ENCODE measurements around the gene COL9A2.

GRCh38 chr1:40252601-40253000, 64.5 kb downstream of the COL9A2 start:
- TF ChIP-seq, protein P1, sequence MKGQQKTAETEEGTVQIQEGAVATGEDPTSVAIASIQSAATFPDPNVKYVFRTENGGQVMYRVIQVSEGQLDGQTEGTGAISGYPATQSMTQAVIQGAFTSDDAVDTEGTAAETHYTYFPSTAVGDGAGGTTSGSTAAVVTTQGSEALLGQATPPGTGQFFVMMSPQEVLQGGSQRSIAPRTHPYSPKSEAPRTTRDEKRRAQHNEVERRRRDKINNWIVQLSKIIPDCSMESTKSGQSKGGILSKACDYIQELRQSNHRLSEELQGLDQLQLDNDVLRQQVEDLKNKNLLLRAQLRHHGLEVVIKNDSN (IDR thresholded peaks at IDR 0.05; ENCODE audit: borderline replicate concordance, low read depth): no peak
- TF ChIP-seq, protein P2, sequence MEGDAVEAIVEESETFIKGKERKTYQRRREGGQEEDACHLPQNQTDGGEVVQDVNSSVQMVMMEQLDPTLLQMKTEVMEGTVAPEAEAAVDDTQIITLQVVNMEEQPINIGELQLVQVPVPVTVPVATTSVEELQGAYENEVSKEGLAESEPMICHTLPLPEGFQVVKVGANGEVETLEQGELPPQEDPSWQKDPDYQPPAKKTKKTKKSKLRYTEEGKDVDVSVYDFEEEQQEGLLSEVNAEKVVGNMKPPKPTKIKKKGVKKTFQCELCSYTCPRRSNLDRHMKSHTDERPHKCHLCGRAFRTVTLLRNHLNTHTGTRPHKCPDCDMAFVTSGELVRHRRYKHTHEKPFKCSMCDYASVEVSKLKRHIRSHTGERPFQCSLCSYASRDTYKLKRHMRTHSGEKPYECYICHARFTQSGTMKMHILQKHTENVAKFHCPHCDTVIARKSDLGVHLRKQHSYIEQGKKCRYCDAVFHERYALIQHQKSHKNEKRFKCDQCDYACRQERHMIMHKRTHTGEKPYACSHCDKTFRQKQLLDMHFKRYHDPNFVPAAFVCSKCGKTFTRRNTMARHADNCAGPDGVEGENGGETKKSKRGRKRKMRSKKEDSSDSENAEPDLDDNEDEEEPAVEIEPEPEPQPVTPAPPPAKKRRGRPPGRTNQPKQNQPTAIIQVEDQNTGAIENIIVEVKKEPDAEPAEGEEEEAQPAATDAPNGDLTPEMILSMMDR (IDR thresholded peaks at IDR 0.05): no peak
- TF ChIP-seq RFX5 (IDR thresholded peaks at IDR 0.05; ENCODE audit: low read length) (no peak), SIN3A (IDR thresholded peaks at IDR 0.05; ENCODE audit: borderline replicate concordance, low read depth, low read length) (no peak), POLR2AphosphoS5 (IDR thresholded peaks at IDR 0.05; ENCODE audit: low read depth, low read length) (no peak), YY1 (IDR thresholded peaks at IDR 0.05; ENCODE audit: low read depth) (no peak), CHD2 (IDR thresholded peaks at IDR 0.05; ENCODE audit: low read length, partially characterized antibody) (no peak), JUND (IDR thresholded peaks at IDR 0.05) (no peak), MEF2A (IDR thresholded peaks at IDR 0.05; ENCODE audit: borderline replicate concordance, low read depth) (no peak), ELF1 (IDR thresholded peaks at IDR 0.05) (no peak), TAF1 (IDR thresholded peaks at IDR 0.05; ENCODE audit: borderline replicate concordance, low read depth, low read length) (no peak), EP300 (IDR thresholded peaks at IDR 0.05; ENCODE audit: borderline replicate concordance in 1 of 2, low read depth in 1 of 2, low read length in 1 of 2) (no peak), NFIC (IDR thresholded peaks at IDR 0.05; ENCODE audit: borderline replicate concordance) (no peak)
- TF ChIP-seq, protein P3, sequence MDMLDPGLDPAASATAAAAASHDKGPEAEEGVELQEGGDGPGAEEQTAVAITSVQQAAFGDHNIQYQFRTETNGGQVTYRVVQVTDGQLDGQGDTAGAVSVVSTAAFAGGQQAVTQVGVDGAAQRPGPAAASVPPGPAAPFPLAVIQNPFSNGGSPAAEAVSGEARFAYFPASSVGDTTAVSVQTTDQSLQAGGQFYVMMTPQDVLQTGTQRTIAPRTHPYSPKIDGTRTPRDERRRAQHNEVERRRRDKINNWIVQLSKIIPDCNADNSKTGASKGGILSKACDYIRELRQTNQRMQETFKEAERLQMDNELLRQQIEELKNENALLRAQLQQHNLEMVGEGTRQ (IDR thresholded peaks at IDR 0.05; ENCODE audit: borderline replicate concordance, low read depth, low read length): no peak

Data from SK-N-SH (cell line).